Mucosa of descending colon (tissue), 3 donors: Measurements from ENCODE around the gene AQP12A. TPM values are rescaled to one million over a fixed set of nuclear protein-coding genes. Genes with fewer than 3 reads are reported as not detected.

Source experiments
- ATAC-seq: fragments of 200-7000 bp; cut with Tn5 transposase; one replicate; pipeline ENCODE4 v1.9.1; 2020; ENCODE audit warnings: mild to moderate bottlenecking, moderate library complexity
- DNase-seq, 3 donors: peaks; one replicate each; pipeline ENCODE4 v3.0.0-alpha.2; 2020
- H3K36me3 ChIP-seq: fragments of 200-600 bp; one replicate; pipeline ENCODE4 v1.8.0; 2021; ENCODE audit warnings: low read depth, mild to moderate bottlenecking
- H3K4me1 ChIP-seq: fragments of 200-600 bp; one replicate; pipeline ENCODE4 v1.8.0; 2021; ENCODE audit warnings: low read depth, mild to moderate bottlenecking
- H3K4me3 ChIP-seq: fragments of 200-600 bp; one replicate; pipeline ENCODE4 v1.8.0; 2021; ENCODE audit warnings: mild to moderate bottlenecking
- H3K9me3 ChIP-seq: fragments of 200-600 bp; one replicate; pipeline ENCODE4 v1.8.0; 2021; ENCODE audit warnings: mild to moderate bottlenecking
- intact Hi-C, 2 donors: fragments of 100-400 bp; cut with DNase I in 1 of 2; cut with micrococcal nuclease in 1 of 2; formaldehyde crosslinking; loops; one replicate each; pipeline versions ENCODE4 v1.11.0 to v1.11.1; 2022; cut with DNase I, micrococcal nuclease
- total RNA-seq, 3 donors: library from RNA; stranded (reverse); fragmentation: NEBNext Ultra II Directional in 2 of 3; extraction: Animal tissue kit (Norgen Biotek cat#: 25700) in 2 of 3; gene quantifications; one replicate each; pipeline versions ENCODE4 v1.2.1 to v1.2.4, GENCODE V29; 2021 to 2023
- TF ChIP-seq, protein P1 (sequence below): fragments of 200-600 bp; IDR thresholded peaks from one replicate; pipeline ENCODE4 v1.8.0; 2022; ENCODE audit warnings: antibody characterized with exemption, mild to moderate bottlenecking
- donor health status: DM: no; HTN: no; CAD: no; lungs with moderate emphysema.
- donor health status: DM: no; HTN: no; CAD: no.
- donor health status: DM: no; HTN: yes; CAD: no.

Gene AQP12A
- total RNA-seq, 3 donors from 2014 or later: 9.7 to 18.9 TPM; not detected in 1

DNA sequence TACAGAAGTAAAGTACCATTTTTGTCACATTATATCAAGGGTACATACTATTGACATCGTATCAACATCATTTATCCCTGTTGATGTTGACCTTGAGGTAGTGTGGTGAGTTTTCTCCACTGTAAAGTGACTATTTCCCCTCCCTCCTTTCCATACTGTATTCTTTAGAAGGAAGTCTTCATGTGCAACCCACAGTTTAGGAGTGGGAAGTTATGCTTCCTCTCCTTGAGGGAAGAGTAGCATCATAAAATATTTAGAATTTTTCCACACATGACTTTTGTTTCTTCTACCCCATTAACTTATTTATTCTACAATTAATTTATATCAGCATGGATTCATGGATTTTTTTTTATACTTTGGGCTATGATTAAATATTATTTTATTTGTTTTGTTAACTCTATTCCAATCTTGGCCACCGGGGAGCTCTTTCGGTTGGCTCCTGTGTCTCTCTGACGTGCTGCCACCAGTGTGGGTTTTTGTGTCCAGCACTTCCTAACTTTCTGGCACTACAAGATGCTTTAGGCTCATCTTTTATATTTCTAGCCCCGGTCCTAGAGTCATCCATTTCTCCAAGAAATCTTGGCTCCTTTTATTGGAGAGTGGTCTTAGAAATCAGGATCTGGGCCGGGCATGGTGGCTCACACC lies 28.0 kb upstream of the AQP12A start:
- no peak for ATAC-seq
- no peak for DNase-seq
- TF ChIP-seq, protein P1, sequence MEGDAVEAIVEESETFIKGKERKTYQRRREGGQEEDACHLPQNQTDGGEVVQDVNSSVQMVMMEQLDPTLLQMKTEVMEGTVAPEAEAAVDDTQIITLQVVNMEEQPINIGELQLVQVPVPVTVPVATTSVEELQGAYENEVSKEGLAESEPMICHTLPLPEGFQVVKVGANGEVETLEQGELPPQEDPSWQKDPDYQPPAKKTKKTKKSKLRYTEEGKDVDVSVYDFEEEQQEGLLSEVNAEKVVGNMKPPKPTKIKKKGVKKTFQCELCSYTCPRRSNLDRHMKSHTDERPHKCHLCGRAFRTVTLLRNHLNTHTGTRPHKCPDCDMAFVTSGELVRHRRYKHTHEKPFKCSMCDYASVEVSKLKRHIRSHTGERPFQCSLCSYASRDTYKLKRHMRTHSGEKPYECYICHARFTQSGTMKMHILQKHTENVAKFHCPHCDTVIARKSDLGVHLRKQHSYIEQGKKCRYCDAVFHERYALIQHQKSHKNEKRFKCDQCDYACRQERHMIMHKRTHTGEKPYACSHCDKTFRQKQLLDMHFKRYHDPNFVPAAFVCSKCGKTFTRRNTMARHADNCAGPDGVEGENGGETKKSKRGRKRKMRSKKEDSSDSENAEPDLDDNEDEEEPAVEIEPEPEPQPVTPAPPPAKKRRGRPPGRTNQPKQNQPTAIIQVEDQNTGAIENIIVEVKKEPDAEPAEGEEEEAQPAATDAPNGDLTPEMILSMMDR: no peak
- Histone ChIP-seq H3K9me3 (peaks cover 6% of the 10 kb centered on the region), H3K4me3 (no peak overlapping the region), H3K36me3 (no peaks in the 10 kb centered on the region), H3K4me1 (no peaks in the 10 kb centered on the region)
- intact Hi-C loops: no loop called here

DNA sequence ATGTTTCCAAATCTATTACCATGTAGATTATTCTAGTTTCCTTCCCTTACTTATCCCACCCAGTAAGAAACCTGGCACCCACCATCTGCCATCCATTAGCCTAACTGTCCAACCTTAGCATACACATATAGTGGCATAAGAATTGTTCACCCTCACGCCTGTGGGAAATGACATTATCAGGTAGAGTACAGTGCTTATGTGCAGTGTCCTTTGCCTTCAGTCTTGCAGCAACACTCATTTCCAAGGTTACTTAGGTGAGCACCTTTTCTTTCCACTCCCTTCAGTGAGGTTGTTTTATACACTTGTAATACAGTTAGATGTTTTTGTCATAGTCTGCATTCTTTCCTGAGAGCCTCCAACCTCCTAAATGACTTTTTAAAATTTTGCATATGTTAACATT lies 27.0 kb upstream of the AQP12A start:
- no peak for ATAC-seq
- intact Hi-C loops: no loop called here
- Histone ChIP-seq H3K9me3 (peaks cover 6% of the 10 kb centered on the region), H3K36me3 (no peaks in the 10 kb centered on the region), H3K4me1 (no peaks in the 10 kb centered on the region), H3K4me3 (no peak overlapping the region)
- no peak for DNase-seq
- TF ChIP-seq, protein P1: no peak

DNA sequence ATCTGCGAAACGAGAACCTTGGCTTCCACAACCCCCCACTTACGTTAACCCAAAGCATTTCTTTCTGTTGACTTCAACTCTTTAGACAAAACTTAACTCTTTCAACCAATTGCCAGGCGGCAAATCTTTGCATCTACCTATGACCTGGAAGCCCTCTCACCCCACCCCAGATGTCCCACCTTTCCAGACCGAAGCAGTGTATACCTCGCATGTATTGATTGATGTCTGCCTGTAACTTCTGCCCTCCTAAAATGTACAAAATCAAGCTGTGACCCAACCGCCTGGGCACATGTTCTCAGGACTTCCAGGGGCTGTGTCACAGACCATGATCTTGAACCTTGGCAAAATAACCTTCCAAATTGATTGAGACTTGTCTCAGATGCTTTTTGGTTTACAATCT lies 21.3 kb upstream of the AQP12A start:
- no peaks in the 10 kb centered on the region for H3K4me1 ChIP-seq
- TF ChIP-seq, protein P1: no peak
- no peak for ATAC-seq
- H3K9me3 ChIP-seq: no peaks in the 10 kb centered on the region
- H3K36me3 ChIP-seq: no peaks in the 10 kb centered on the region
- intact Hi-C loops: no loop called here
- no peak for DNase-seq
- no peak overlapping the region for H3K4me3 ChIP-seq

DNA sequence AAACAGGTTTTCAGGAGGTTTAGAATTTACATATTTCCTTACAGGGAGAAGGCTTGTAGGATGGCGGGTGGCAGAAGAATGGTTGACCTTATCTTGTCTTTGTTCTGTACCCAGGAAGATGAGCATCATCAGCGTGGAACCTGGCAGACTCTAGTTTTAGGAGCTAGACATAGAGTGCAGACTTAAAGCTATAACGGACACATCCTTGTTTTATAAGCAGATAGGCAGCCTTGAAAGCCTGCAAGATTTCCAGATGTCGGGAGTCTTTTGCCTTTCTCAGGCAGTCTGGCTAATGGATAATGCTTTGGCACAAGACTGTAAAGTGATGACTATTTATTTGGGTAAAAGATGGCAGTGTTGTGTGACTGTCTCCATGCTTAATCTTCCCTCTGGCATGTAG lies 20.7 kb upstream of the AQP12A start:
- Histone ChIP-seq H3K4me3 (no peak overlapping the region), H3K4me1 (no peaks in the 10 kb centered on the region), H3K36me3 (no peaks in the 10 kb centered on the region), H3K9me3 (no peaks in the 10 kb centered on the region)
- intact Hi-C loops: no loop called here
- no peak for DNase-seq
- TF ChIP-seq, protein P1: no peak
- no peak for ATAC-seq

DNA sequence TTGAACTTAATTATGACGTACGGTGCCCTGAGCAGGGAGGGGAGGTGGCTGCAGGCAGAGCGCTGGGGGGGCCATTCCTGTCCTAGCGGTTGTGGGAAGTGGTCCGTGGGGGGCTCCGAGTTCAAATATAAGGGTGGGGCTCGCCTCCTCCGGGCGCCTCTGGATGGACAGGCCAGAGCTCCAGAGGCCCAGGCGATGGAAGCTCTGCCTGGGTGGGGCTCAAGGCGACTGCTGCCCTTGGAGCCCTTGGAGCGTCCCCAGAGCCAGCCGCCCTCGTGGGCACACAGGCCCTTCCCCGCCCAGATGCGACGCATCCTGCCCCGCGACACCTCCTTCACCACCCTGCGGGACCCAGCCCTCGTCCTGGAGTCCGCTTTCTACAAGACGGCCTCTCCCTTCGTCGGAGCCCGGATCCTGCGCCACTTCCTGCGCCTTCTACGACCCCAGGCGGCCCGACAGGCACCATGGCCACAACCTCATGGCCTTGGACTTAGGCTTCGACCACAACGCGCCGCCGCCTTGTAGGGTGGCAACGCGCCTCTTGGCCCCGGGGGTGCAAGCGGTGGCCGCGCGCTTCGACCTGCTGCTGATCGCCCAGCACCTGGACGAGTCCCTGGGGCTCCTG lies 19.5 kb upstream of the AQP12A start:
- H3K9me3 ChIP-seq: no peaks in the 10 kb centered on the region
- TF ChIP-seq, protein P1: no peak
- peak in 1 of 3 donors; percentile 47 for DNase-seq
- intact Hi-C loops: no loop called here
- ATAC-seq: no peak
- H3K4me3 ChIP-seq: no peak overlapping the region
- H3K36me3 ChIP-seq: no peaks in the 10 kb centered on the region
- H3K4me1 ChIP-seq: no peaks in the 10 kb centered on the region
